PC-9 (cell line): ENCODE measurements around the gene SETBP1. TPM values are rescaled to one million over a fixed set of nuclear protein-coding genes. Genes with fewer than 3 reads are reported as not detected.

Source experiments
- BruUV-seq: library from RNA; stranded (reverse); fragments of 400-500 nt; replicated peaks from 2 replicates; lab custom pipeline; 2021; lab: Mats Ljungman, UMichigan
- CTCF ChIA-PET: fragments of 300-600 bp; sonication (Branson Sonifier 250); formaldehyde crosslinking; loops from one replicate; lab custom pipeline; 2022; ENCODE audit warnings: antibody characterized with exemption; lab: Charles Lee
- POLR2A ChIA-PET: fragments of 300-600 bp; sonication (Branson Sonifier 250); formaldehyde crosslinking; loops from one replicate; lab custom pipeline; 2022; ENCODE audit warnings: antibody characterized with exemption; ENCODE audit not compliant: unreplicated experiment; lab: Charles Lee
- DNase-seq, 2 experiments: peaks; one replicate each; pipeline versions ENCODE4 v3.0.0 to v3.0.0-alpha.2; 2015 to 2022; ENCODE audit warnings: mixed read lengths in 1 of 2
- H2AFZ ChIP-seq: fragments of 200-600 bp; sonication (generic); 2 replicates; pipeline ENCODE4 v1.8.1; 2017; ENCODE audit warnings: antibody characterized with exemption
- H3F3A ChIP-seq: fragments of 200-600 bp; sonication (generic); 2 replicates; pipeline ENCODE4 v1.8.1; 2017; ENCODE audit warnings: antibody characterized with exemption, mild to moderate bottlenecking, low read depth; ENCODE audit not compliant: insufficient read depth
- H3K27ac ChIP-seq: fragments of 200-600 bp; sonication (generic); 2 replicates; pipeline ENCODE4 v1.6.1; 2016; ENCODE audit warnings: mixed run types
- H3K27me3 ChIP-seq: fragments of 200-600 bp; sonication (generic); 2 replicates; pipeline ENCODE4 v1.6.1; 2016; ENCODE audit warnings: low read depth, mixed run types; ENCODE audit not compliant: insufficient read depth
- H3K36me3 ChIP-seq: fragments of 200-600 bp; sonication (generic); 2 replicates; pipeline ENCODE4 v1.6.1; 2016; ENCODE audit warnings: low read depth, mixed run types
- H3K4me1 ChIP-seq: fragments of 200-600 bp; sonication (generic); replicated peaks from 2 replicates; pipeline ENCODE4 v1.6.1; 2016; ENCODE audit warnings: mixed run types; ENCODE audit not compliant: insufficient read depth
- H3K4me2 ChIP-seq: fragments of 200-600 bp; sonication (generic); 2 replicates; pipeline ENCODE4 v1.6.1; 2017; ENCODE audit warnings: mixed run types
- H3K4me3 ChIP-seq: fragments of 200-600 bp; sonication (generic); 2 replicates; pipeline ENCODE4 v1.6.1; 2016; ENCODE audit warnings: mixed run types
- H3K79me2 ChIP-seq: fragments of 200-600 bp; sonication (generic); 2 replicates; pipeline ENCODE4 v1.6.1; 2017; ENCODE audit warnings: low read depth, mixed run types
- H3K9me2 ChIP-seq: fragments of 200-600 bp; sonication (generic); 2 replicates; pipeline ENCODE4 v1.8.1; 2017; ENCODE audit warnings: mild to moderate bottlenecking; ENCODE audit not compliant: insufficient read depth
- H3K9me3 ChIP-seq: fragments of 200-600 bp; sonication (generic); 2 replicates; pipeline ENCODE4 v1.8.1; 2016; ENCODE audit warnings: low read depth; ENCODE audit not compliant: insufficient read depth
- H4K20me1 ChIP-seq: fragments of 200-600 bp; sonication (generic); 2 replicates; pipeline ENCODE4 v1.8.1; 2017; ENCODE audit not compliant: insufficient read depth
- EZH2 ChIP-seq: fragments of 200-600 bp; sonication (generic); IDR thresholded peaks from 2 replicates; pipeline ENCODE4 v1.8.0; 2017; ENCODE audit warnings: antibody characterized with exemption, low read depth
- intact Hi-C: fragments of 100-400 bp; cut with micrococcal nuclease; formaldehyde crosslinking; loops from one replicate; pipeline ENCODE4 v1.10.0; 2022; ENCODE audit not compliant: unreplicated experiment
- total RNA-seq: library from RNA; stranded (reverse); gene quantifications from 2 replicates; pipeline ENCODE4 v1.2.3, GENCODE V29; 2021
- TF ChIP-seq, protein P1 (sequence below): fragments of 200-600 bp; sonication (generic); conservative IDR thresholded peaks from 2 replicates; pipeline ENCODE4 v1.6.1; 2017; ENCODE audit warnings: mixed run types, antibody characterized with exemption, mild to moderate bottlenecking, moderate library complexity

SETBP1 gene
- total RNA-seq, 1 experiment from 2014 or later: 9.0 TPM

DNA sequence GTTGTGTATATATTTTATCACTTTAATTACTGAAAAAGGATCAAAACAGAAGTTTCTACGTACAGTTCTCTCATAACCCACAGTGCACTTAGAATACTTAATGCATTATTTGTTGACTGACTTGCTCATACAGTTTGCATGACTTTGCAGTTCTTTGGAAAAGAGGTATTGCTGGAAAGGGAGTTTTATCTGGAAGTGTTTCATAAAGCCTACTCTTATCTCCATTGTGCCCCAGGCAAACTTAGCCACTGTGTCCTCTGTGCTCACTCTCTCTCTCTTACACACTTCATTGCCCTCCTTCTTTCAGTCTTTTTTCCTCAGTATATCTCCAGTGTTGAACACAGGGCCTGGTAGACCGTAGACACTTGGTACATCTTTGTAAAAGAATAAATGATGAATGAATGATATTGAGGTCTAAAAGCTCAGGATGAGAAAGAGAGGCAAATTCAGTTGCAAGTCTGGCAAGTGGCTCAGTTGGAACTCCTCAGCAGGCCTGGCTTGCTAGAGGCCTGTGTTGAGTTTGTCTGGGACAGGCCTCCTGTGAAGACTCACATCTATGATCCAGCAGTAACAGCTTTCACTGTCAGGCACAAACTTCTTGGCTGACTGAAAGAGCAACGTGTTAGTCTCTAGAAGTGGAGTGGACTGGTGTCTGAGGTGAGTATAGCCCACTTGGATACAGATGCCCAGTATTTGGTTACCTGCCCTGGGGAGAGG, 56.1 kb downstream of the SETBP1 start:
- intact Hi-C loops: no loop called here

GRCh38 chr18:44737623-44738022, 56.9 kb downstream of the SETBP1 start:
- Histone ChIP-seq H3K36me3 (0 out of 2 replicates have a peak, but pooled peaks cover 3% of the 10 kb centered on the region), H3K4me1 (peaks cover 72% of the 10 kb centered on the region), H3K9me3 (no peaks in the 10 kb centered on the region), H3K4me3 (no peak overlapping the region), H3K79me2 (peaks cover 20% of the 10 kb centered on the region; the same call in 1 of the 2 replicates), H3F3A (peaks cover 34% of the 10 kb centered on the region), H2AFZ (no peak overlapping the region), H3K4me2 (peak overlapping the region; percentile 45; the same call in 1 of the 2 replicates), H3K27me3 (no peaks in the 10 kb centered on the region), H4K20me1 (no peaks in the 10 kb centered on the region), H3K9me2 (no peaks in the 10 kb centered on the region), H3K27ac (no peak overlapping the region)
- CTCF ChIA-PET: no interaction called here
- DNase-seq: no peak
- no peak for TF ChIP-seq EZH2
- TF ChIP-seq, protein P1, sequence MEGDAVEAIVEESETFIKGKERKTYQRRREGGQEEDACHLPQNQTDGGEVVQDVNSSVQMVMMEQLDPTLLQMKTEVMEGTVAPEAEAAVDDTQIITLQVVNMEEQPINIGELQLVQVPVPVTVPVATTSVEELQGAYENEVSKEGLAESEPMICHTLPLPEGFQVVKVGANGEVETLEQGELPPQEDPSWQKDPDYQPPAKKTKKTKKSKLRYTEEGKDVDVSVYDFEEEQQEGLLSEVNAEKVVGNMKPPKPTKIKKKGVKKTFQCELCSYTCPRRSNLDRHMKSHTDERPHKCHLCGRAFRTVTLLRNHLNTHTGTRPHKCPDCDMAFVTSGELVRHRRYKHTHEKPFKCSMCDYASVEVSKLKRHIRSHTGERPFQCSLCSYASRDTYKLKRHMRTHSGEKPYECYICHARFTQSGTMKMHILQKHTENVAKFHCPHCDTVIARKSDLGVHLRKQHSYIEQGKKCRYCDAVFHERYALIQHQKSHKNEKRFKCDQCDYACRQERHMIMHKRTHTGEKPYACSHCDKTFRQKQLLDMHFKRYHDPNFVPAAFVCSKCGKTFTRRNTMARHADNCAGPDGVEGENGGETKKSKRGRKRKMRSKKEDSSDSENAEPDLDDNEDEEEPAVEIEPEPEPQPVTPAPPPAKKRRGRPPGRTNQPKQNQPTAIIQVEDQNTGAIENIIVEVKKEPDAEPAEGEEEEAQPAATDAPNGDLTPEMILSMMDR: no peak
- BruUV-seq: no TSS peak
- POLR2A ChIA-PET: no interaction called here
- intact Hi-C loops: no loop called here

More for the DNA sequence above, 56.1 kb downstream of the SETBP1 start:
- Histone ChIP-seq H3K79me2 (peaks cover 20% of the 10 kb centered on the region; the same call in 1 of the 2 replicates), H3F3A (peaks cover 42% of the 10 kb centered on the region), H3K27ac (peak overlapping the region; percentile 68), H3K9me3 (no peaks in the 10 kb centered on the region), H3K4me1 (peaks cover 79% of the 10 kb centered on the region), H3K4me3 (no peak overlapping the region), H3K27me3 (no peaks in the 10 kb centered on the region), H4K20me1 (no peaks in the 10 kb centered on the region), H3K9me2 (no peaks in the 10 kb centered on the region), H3K36me3 (0 out of 2 replicates have a peak, but pooled peaks cover 3% of the 10 kb centered on the region), H2AFZ (no peak overlapping the region), H3K4me2 (peak overlapping the region; percentile 45)
- CTCF ChIA-PET: no interaction called here
- no peak for TF ChIP-seq EZH2
- TF ChIP-seq, protein P1: no peak
- POLR2A ChIA-PET: no interaction called here
- no TSS peak for BruUV-seq
- DNase-seq: peak in 1 of 2 experiments; percentile 82

DNA sequence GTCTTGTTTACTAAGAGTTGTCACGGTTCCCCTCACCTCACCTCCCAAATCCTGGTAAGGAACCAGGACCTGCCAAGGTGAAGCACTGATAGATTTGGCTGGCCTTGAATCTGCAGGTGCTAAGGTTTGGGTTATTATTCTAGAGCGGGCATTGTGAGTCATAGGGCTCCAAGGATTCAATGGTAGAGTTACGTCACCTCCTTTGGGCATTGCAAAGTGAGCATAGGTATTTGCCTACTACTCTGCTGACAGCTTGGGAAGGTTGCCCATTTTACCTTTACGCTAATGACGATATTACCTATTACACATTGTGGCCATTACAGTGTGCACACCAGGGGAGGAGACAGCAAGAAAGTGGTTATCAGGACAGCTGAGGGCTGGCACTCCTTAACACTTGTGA, 59.3 kb downstream of the SETBP1 start:
- CTCF ChIA-PET: no interaction called here
- Histone ChIP-seq H3K4me3 (no peak overlapping the region), H3F3A (peaks cover 13% of the 10 kb centered on the region), H3K27me3 (no peaks in the 10 kb centered on the region), H3K4me2 (peak overlapping the region; percentile 49), H2AFZ (no peak overlapping the region), H3K27ac (peak overlapping the region; percentile 44), H3K9me2 (no peaks in the 10 kb centered on the region), H4K20me1 (no peaks in the 10 kb centered on the region), H3K9me3 (no peaks in the 10 kb centered on the region), H3K36me3 (0 out of 2 replicates have a peak, but pooled peaks cover 3% of the 10 kb centered on the region), H3K4me1 (peaks cover 48% of the 10 kb centered on the region), H3K79me2 (peaks cover 14% of the 10 kb centered on the region; the same call in 1 of the 2 replicates)
- no peak for TF ChIP-seq EZH2
- TF ChIP-seq, protein P1: no peak
- DNase-seq: peak; percentile 32 to 89
- intact Hi-C loops: no loop called here
- no TSS peak for BruUV-seq
- POLR2A ChIA-PET: no interaction called here
